ENCODE data around the gene BTD. TPM values are rescaled to one million over a fixed set of nuclear protein-coding genes. Genes with fewer than 3 reads are reported as not detected.
"Not testable (repeated sequence)": the region's sequence is repeated elsewhere in the genome, so short reads cannot be mapped to it uniquely, and the experiment has no call there.

The BTD gene
- total RNA-seq, 1 experiment from 2014 or later, result 5.6 TPM

- no peaks in the 10 kb centered on the region for H3K27me3 ChIP-seq (replicated peaks; ENCODE audit: insufficient read depth, low read depth, low read length, poor library complexity)
- H3K27ac ChIP-seq (ENCODE audit: low read depth, low read length, poor library complexity, severe bottlenecking), result no peak overlapping the region
- H3K9me3 ChIP-seq (ENCODE audit: low read depth, low read length, poor library complexity, severe bottlenecking), result no peaks in the 10 kb centered on the region
- peaks cover 5% of the 10 kb centered on the region for H3K4me1 ChIP-seq (ENCODE audit: insufficient read depth, low read length, poor library complexity, severe bottlenecking)
- H3K36me3 ChIP-seq (ENCODE audit: insufficient read depth, low read length, poor library complexity, severe bottlenecking), result no peaks in the 10 kb centered on the region
- ChIA-PET CTCF (no interaction called here), POLR2A (ENCODE audit: low non-redundant PET) (no interaction called here)
- no peak overlapping the region for H3K4me3 ChIP-seq (ENCODE audit: low read depth, low read length, poor library complexity, severe bottlenecking)
- no TSS peak for BruUV-seq (replicated peaks)
- DNase-seq (ENCODE audit: low spot score), result no peak
- TF ChIP-seq CTCF (conservative IDR thresholded peaks at IDR 0.05; ENCODE audit: low read depth, low read length) (no peak), EZH2 (IDR thresholded peaks at IDR 0.05; ENCODE audit: borderline replicate concordance, low read depth, low read length, poor library complexity, severe bottlenecking) (no peak)
- intact Hi-C loops (cut with micrococcal nuclease; ENCODE audit: unreplicated experiment), result no loop called here
Measured at GRCh38 chr3:15595955-15596354, 5.6 kb upstream of the BTD start.

GRCh38 chr3:15601046-15601398 is 523 bp upstream of the BTD start:
- no peak for TF ChIP-seq EZH2 (IDR thresholded peaks at IDR 0.05; ENCODE audit: borderline replicate concordance, low read depth, low read length, poor library complexity, severe bottlenecking)
- no peak for TF ChIP-seq CTCF (conservative IDR thresholded peaks at IDR 0.05; ENCODE audit: low read depth, low read length)
- intact Hi-C loops (cut with micrococcal nuclease; ENCODE audit: unreplicated experiment), result no loop called here
- ChIA-PET CTCF (no interaction called here), POLR2A (ENCODE audit: low non-redundant PET) (no interaction called here)
- H3K36me3 ChIP-seq (ENCODE audit: insufficient read depth, low read length, poor library complexity, severe bottlenecking), result no peaks in the 10 kb centered on the region
- H3K4me1 ChIP-seq (ENCODE audit: insufficient read depth, low read length, poor library complexity, severe bottlenecking), result peaks cover 5% of the 10 kb centered on the region
- H3K9me3 ChIP-seq (ENCODE audit: low read depth, low read length, poor library complexity, severe bottlenecking), result no peaks in the 10 kb centered on the region
- no TSS peak for BruUV-seq (replicated peaks)
- H3K27ac ChIP-seq (ENCODE audit: low read depth, low read length, poor library complexity, severe bottlenecking), result peak overlapping the region; percentile 86
- H3K27me3 ChIP-seq (replicated peaks; ENCODE audit: insufficient read depth, low read depth, low read length, poor library complexity), result no peaks in the 10 kb centered on the region
- H3K4me3 ChIP-seq (ENCODE audit: low read depth, low read length, poor library complexity, severe bottlenecking), result peak overlapping the region; percentile 65
- DNase-seq (ENCODE audit: low spot score), result no peak

- TF ChIP-seq CTCF (conservative IDR thresholded peaks at IDR 0.05; ENCODE audit: low read depth, low read length), result no peak
- ChIA-PET POLR2A (ENCODE audit: low non-redundant PET) (no interaction called here), CTCF (no interaction called here)
- Histone ChIP-seq H3K9me3 (ENCODE audit: low read depth, low read length, poor library complexity, severe bottlenecking) (no peaks in the 10 kb centered on the region), H3K36me3 (ENCODE audit: insufficient read depth, low read length, poor library complexity, severe bottlenecking) (no peaks in the 10 kb centered on the region), H3K27me3 (replicated peaks; ENCODE audit: insufficient read depth, low read depth, low read length, poor library complexity) (no peaks in the 10 kb centered on the region), H3K4me1 (ENCODE audit: insufficient read depth, low read length, poor library complexity, severe bottlenecking) (peaks cover 5% of the 10 kb centered on the region), H3K4me3 (ENCODE audit: low read depth, low read length, poor library complexity, severe bottlenecking) (peak overlapping the region; percentile 65), H3K27ac (ENCODE audit: low read depth, low read length, poor library complexity, severe bottlenecking) (peak overlapping the region; percentile 86)
- intact Hi-C loops (cut with micrococcal nuclease; ENCODE audit: unreplicated experiment), result no loop called here
- DNase-seq (ENCODE audit: low spot score), result no peak
- BruUV-seq (replicated peaks), result TSS peak; percentile 90
Measured at GRCh38 chr3:15602146-15602536, 596 bp downstream of the BTD start.

- POLR2A ChIA-PET (ENCODE audit: low non-redundant PET); BruUV-seq (replicated peaks): not testable (repeated sequence)
Measured at GRCh38 chr3:15602816-15603215, 1.3 kb downstream of the BTD start.

GRCh38 chr3:15604584-15604983 is 3.0 kb downstream of the BTD start:
- H3K9me3 ChIP-seq (ENCODE audit: low read depth, low read length, poor library complexity, severe bottlenecking); H3K4me1 ChIP-seq (ENCODE audit: insufficient read depth, low read length, poor library complexity, severe bottlenecking); H3K36me3 ChIP-seq (ENCODE audit: insufficient read depth, low read length, poor library complexity, severe bottlenecking); H3K4me3 ChIP-seq (ENCODE audit: low read depth, low read length, poor library complexity, severe bottlenecking); BruUV-seq (replicated peaks); intact Hi-C loops (cut with micrococcal nuclease; ENCODE audit: unreplicated experiment); H3K27me3 ChIP-seq (replicated peaks; ENCODE audit: insufficient read depth, low read depth, low read length, poor library complexity); CTCF ChIA-PET; H3K27ac ChIP-seq (ENCODE audit: low read depth, low read length, poor library complexity, severe bottlenecking); DNase-seq (ENCODE audit: low spot score); POLR2A ChIA-PET (ENCODE audit: low non-redundant PET): not testable (repeated sequence)

More at GRCh38 chr3:15602816-15603215, 1.3 kb downstream of the BTD start:
- H3K27ac ChIP-seq (ENCODE audit: low read depth, low read length, poor library complexity, severe bottlenecking); intact Hi-C loops (cut with micrococcal nuclease; ENCODE audit: unreplicated experiment); DNase-seq (ENCODE audit: low spot score); H3K36me3 ChIP-seq (ENCODE audit: insufficient read depth, low read length, poor library complexity, severe bottlenecking); H3K27me3 ChIP-seq (replicated peaks; ENCODE audit: insufficient read depth, low read depth, low read length, poor library complexity); CTCF ChIA-PET; H3K4me1 ChIP-seq (ENCODE audit: insufficient read depth, low read length, poor library complexity, severe bottlenecking); H3K9me3 ChIP-seq (ENCODE audit: low read depth, low read length, poor library complexity, severe bottlenecking): not testable (repeated sequence)
- H3K4me3 ChIP-seq (ENCODE audit: low read depth, low read length, poor library complexity, severe bottlenecking), result peak overlapping the region; percentile 65

Data from A673 (cell line).